HG03025 (cell line): ENCODE results near the gene TTLL9.

Experiments used
- ATAC-seq: cut with Tn5 transposase; IDR thresholded peaks from one replicate; pipeline ENCODE4 v1.9.1; 2021; ENCODE audit warnings: mild to moderate bottlenecking, moderate library complexity; ENCODE audit not compliant: unreplicated experiment, low FRiP score

The TTLL9 gene

DNA sequence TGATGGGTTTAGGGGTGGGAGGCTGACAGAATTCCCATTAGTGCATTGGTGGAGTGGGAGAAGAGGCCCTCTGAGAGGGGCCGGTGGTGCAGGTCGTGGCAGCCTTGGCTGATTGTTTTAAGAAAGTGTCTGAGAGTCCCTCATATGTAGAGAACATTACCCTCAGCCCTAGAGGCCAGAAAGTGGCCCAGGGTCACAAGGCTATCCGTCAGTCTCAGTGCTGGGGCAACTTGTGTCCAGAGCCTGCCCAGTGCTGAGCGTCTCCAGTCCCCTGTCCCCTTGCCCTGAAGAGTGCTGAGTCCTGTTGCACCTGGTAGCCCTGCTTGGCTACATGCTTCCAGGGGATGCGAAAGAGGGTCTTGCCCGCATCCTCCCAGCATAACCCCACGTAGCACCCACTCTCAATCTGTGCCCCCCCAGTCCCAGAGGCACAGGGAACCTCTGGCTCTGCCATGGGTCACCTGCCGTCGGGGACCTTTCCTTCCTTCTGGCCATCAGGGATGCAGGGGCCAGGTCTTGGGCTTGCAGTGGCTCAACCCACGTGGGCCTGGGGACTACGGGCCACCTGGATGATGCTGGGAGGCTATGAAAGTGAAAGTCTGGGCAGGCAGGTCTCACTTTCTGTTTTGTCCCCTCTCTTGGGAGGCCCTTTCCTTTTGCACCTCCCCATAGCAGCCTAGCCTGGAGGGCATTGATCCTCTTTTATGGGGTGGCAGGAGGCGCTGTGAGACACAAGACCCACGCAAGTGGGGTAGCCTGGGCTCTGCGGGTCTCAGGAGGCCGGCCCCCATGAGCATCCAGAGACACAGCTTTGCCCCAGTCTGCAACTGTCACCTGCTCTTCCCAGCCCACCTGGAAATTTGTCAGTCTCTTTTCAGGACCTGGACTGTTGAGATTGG is 12.3 kb upstream of the TTLL9 start:
- ATAC-seq: no peak

DNA sequence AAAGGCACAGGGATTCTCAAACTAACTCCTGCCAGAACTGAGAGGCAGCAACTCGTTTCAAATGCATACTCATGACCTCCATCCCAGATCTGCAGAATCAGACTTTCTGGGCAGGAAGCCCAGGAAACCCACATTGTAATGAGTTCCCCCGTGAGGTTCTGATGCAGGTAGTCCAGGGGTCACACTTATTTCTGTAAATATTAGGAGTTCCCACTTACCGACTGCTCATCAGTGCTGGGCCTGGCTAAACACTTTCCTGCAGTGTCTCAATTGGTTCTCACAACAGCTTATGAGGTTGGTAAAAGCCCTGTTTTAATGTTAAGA is 11.7 kb upstream of the TTLL9 start:
- no peak for ATAC-seq

DNA sequence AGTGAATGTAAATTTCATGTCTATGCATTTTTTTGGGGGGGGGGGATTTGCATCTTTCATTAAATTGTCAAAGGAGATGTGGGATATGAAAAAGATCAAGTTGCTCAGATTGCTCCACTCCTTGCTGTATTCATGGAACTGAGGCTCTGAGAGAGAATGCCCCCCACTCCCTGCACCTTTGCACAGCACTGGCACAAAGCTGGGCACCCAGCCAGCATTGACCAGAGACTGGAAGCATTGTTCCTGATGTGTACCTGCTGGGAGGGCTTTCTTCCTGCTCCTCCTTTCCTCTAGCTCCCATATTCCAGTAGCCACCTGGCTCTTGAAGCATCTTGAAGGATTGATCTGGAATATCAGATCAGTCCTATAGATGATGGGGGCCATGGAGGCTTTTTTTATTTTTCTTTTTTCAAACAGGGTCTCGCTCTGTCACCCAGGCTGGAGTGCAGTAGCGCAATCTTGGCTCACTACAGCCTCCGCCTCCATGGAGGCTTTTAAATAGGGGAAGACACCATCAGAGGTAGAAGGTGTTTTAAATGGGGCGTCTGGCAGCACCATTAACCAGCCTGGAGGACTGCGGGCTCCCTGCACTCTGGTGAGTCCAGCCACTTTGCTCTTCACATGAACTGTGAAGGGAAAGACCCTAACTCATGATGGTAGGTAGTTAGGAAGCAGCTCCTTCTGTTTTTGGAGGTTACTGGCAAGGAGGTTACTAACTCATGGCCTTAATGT is 11.0 kb upstream of the TTLL9 start:
- ATAC-seq: no peak

DNA sequence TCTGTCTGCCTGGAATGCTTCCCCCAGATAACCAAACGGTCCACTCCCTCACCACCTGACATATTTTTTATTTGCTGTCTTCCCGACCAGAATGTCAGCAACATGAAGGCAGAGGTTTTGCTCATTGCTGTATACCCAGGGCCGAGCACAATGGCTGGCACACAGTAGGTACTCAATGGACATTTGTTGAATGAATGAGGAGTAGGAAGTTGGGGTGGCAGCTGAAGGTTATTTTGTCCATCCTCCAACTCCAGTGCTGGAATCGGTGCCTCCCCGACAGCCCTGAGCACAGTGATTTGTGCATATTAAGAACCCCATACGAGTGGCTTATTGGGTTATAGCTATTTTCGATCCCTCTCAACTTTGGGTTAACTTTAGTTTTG is 10.4 kb upstream of the TTLL9 start:
- ATAC-seq: no peak

DNA sequence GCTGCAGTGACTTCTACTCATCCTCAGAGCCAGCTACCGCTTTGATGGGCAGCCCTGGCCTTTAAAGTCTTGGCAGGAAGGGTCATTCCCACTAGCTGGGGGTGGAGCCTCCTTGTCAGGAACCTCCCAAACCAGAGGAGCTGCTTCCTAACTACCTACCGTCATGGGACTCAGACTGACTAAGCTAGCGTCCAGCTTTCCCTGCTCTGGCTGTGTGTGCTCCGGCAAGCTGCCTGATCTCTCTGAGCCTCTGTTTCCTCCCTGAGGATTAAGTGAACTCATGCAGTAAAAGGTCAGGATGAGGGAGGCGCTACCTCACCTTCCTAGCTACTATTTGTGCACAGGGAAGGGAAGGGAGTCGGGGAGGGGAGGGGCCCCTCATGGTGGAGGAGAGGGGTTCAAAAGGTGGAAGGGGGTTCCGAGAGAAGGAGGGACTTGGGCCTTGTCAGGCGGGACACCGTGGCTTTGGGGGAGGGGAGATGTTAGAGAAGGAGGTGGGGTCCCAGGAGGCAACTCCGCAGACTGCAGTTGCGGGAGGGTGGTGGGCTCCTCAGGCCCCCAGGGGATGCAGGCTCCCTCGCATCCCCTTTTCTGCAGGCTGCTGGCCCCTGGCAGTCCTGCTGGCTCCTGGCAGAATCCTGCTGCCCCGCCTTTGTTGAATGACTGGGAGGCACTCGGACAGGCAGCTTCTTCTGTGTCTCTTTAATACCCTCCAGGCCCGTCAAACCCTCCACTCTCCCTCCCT is 9.9 kb upstream of the TTLL9 start:
- no peak for ATAC-seq

DNA sequence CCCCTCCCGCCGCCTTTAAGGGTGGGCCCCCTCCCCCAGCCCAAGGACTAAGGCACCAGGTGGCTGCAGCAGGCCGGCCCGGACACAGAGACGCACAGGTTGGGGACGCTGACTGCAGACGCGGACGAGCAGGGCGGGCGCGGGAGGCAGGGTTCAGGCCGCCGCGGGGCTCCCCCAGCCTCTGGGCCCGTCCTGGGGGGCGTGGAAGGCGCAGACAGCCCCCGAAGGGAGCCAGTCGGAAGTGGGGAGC is 9.4 kb upstream of the TTLL9 start:
- ATAC-seq: no peak

DNA sequence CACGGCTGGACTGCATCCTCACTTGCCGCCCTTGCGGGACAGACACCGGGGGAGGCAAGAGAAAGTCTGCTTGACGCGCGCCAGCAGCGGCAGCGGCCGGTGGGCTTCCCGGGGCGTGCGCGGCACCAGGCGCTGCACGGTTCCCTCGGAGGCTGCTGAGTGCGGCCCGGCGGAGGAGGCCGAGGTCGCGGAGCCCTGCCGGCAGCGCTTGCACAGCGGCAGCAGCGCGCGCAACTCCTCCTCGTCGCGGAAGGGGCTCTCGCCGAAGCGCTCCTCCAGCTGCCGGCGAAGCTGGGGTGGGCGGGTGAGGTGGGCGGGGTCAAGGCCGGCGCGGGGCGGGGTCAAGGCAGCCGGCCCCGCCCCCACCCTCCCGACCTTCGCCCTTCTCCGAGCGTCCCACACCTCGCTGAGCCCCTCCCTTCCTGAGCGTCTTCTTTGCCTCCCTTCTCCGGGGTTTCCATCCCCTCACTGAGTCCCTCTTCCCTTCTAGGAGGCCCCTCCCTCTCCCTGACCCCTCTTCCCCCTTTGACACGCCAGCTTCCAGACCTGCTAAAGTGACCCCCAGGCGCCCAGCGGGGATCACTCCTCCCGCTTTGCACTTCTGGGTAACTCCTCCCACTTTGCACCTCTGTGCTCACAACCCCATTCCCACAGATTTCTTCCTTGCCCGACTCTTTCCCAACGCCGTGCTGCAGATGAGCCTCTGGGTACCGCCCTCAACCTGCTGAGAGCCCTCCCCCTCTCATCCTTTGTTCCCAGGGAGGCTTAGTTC is 8.9 kb upstream of the TTLL9 start:
- no peak for ATAC-seq

DNA sequence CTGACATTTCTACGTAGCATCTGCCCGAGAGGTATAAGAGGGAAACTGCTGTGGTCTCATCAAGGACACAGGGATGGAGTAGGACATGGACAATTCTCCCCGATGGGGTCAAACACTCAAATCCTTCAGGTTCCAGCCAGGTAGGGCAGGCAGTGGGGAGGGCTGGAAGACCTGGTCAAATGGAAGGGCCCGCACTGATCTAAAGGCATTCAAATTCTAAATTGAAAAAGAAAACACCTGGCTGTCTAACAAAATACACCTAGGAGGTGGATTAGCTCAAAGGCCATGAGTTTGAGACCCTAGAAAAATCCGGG is 8.3 kb upstream of the TTLL9 start:
- ATAC-seq: no peak

DNA sequence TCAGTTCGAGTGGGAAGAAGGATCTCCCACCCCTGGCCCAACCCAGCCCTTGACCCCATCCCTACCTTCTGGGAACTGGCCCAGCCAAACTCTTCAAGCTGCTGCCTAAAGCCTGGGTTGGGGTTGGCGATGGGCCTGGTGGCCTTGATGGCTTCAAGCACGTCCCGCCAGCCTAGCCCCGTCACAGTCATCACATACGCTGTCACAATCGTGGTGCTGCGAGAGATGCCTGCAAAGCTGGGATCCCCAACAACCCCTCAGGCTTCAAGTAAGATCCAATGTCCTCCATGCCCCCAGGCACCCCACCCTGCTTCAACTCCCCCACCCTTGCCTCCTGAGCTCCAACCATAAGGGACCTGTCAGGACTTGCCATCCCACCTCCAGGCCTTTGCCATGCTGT is 7.9 kb upstream of the TTLL9 start:
- no peak for ATAC-seq

DNA sequence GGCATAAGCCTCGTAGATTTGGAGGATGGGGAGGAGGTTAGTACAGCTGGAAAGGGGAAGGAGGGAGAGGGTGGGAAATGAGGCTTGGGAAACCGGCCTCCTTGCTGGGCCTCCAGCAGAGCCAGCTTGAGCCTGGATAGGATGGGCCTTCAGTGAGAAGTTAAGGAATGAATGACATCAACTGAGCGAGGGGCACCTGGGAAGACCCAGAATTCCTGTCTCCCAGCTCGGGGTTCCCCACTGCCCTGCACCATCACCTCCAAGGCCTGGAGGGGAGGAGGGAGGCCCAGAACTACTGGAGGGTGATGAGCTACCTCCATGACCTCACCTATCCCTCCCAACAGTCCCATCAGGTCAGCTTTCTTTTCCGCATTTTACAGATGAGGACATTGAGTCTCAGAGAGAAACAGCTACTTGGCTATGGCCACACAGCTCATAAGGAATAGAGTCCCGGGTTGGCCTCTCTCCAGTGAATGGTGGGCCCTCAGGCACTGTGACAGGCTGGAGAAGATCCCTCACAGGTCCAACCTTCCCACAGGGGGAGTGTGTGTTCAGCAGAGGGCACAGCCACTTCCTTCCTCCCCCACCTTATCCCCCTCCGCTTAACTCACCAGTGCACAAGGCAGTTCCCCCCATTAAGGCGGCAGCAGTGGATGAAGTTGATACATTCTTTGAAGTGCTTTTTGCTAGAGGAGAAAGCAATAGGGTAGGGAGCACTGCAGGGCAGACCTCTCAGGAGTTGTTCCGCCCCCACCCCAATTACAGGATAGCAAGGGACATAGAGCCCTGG is 6.9 kb upstream of the TTLL9 start:
- no peak for ATAC-seq

DNA sequence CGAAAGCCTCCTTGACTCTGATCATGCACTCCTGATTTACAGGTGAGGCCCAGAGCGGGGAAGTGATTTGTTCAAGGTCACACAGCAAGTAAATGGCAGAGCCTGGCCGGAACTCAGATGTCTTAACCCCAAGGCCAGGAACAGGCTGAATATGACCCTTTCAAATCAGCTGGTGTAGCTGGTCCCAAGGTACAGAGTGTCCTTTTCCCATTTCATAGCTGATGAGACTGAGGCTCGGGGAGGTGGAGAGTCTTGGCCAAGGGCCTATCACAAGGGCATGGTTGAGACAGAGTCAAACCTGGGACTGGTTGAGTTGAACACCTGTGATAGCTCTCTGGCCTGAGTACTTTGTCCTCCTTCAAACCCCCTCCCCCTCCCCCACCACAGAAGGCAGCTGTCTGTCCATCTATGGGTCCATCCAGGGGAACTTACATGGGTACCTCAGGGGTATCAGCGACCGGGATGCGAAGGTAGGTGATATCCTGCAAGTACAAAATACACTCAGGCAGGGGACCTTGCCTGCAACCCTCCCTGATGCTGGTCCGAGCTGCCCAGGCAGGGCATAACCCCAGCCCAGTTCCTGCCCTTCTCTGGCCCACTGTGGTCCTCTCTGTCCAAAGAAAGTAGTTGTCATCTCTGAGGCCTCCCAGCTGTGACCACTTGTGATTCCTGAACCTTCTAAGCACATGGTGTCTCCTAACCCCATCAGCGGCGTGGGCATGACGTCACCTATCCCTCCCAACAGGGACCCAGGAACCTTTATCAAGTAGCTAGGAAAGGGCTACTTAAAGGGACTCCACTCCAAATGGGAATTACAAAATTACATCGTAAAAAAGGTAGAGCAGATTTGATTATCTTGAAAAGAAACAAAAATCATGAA is 5.7 kb upstream of the TTLL9 start:
- ATAC-seq: no peak

DNA sequence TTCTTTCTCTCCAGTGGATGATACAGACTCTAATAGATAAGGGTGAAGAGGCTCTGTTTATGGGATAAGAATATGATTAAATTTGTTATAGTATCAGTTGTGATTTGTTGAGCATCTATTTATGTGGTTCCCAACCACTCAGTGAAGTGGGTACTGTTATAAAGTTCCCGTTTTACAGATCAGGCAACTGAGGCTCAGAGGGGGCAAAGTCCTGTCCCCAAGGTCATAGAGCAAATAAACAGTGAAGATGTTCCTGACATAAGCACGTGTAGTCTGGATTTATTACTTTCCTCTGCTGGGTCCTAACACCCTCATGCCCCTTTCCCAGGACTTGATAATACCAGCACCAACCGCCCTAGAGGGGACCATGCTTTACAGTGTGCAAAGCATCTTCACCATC is 4.2 kb upstream of the TTLL9 start:
- ATAC-seq: no peak

DNA sequence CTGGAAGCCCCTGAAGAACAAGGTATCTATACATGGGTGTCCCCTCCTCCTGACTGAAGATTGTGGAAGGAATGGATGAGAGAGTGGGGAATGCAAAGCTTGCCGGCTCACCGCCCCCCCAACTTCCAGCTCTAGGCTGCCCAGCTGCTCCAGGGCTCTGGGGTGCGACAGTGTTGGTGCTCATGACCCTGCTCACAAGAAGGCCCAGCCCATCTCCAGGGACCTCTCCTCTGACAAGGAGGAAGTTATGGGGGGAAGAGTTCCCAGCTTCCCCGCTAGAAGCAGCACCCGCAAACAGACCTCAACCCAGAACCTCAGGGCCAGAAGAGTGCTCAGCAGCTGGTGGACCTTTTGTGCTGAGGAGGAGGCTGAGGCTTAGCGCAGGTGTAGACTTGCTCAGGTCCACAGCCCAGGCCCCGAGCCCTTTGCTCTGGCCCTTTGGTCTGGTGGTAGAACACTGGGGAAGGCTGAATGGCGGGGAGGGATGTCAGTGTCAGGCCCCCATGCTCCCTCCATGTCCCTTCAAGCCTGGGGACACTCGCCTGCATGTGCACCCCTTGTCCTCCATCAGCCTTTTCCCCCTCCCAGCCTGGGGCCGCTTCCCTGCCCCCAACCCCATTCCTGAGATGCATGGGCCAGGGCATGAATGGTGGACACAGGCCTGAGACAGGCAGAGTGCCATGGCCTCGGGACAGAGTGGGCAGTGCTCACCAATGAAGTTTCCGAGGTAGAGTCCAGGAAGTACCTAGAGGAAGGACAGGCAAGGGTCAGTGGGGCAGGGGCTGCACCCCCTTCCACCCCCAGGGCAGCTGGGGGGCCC is 1.4 kb upstream of the TTLL9 start:
- ATAC-seq: no peak

DNA sequence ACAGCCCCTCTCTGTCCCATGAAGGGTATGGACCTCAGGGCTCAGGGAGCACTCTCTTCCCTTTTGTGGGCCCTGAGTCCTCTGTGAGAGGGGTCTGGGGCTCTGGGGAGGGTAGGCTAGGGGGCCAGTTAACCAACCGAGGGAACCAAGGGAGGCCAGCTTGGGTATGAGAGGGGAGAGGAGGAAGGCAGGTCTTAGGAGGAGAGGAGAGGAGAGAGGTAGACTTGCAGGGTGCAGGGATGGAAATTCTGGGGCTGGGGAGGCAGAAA is 827 bp upstream of the TTLL9 start:
- no peak for ATAC-seq

DNA sequence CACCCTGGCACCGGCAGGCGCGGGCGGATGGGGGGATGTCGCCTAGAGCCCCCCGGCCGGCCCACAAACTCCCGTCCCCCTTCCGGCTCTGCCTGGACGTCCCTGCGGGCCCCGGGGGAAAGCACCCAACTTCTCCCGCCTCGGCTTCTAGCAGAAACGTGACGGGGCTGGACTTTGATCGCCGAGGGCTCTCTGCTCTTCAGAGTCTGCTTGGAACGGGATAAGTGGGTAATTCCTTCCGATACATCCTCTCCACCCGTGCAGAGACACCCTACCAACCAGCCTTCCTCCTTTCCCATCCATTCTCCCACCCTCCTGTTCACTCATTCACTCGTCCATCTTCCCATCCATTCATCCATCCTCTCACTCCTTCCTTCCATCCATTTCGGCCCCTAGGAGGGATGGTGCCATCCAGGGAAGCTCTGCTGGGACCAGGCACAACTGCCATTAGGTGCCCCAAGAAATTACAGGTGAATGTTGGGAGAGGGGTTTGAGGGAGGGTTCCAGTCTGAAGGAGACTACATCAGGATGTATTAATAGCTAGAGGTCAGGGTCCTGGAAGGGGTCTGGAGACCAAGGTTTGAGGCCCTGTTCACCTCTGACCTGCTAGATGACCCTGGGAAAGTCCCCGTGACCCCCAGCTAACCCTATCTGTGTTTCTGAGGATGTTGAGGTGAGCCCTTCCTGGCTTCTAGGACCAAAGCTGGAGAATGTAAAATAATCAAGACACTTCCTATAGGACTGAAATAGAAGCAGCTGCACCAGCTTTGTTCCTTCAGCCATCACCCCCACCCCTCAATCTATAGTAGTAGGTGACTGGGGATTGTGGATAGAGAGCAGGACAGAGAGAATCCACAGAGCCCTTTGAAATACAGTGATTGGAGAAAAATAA is 538 bp downstream of the TTLL9 start:
- ATAC-seq: no peak

DNA sequence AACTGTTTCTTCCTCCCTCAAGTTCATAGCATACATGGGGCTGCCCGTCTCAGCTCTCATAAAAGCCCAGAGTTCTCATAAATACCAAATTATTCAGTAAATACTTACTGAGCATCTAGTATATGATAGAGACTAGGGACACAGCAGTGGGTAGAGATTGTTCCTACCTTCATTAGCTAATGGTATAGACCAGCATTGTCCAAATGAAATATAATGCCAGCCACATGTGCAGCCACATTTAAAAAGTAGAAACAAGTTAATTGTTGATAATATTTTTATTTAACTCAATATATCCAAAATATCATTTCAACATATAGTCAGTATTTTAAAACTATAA is 1.2 kb downstream of the TTLL9 start:
- ATAC-seq: no peak

DNA sequence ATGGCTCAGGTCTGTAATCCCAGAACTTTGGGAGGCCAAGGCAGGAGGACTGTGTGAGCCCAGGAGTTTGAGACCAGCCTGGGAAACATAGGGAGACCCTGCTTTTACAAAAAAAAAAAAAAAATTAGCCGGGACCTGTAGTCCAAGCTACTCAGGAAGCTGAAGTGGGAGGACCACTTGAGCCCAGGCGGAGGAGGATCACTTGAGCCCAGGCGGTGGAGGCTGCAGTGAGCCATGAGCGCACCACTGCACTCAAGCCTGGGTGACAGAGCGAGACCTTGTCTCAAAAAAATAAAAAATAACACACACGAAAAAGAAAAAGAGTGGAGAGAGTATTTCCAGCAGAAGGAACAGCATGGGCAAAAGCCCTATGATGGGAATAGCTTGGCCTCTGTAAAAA is 2.0 kb downstream of the TTLL9 start:
- ATAC-seq: no peak

DNA sequence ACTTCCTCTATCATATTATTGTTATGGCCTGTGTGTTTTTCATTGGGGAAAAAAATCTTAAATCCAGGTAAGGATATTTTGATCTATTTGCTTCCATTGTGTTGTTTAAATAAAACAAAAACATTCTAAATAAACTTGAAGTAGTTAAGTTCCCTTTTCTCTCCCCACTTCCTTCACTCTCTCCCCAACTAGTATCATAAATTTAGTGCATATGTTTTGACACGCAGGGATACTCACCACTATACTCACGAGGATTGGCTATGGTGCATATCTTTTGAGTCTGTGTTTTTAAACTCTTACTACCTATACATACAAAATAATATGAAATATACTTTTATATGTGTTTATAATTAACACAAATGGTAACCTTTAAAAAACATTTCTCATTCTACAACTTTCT is 5.2 kb downstream of the TTLL9 start:
- no peak for ATAC-seq
